HG03354 (cell line): Measurements from ENCODE around the gene RBMS3.

ENCODE experiments used
- ATAC-seq: cut with Tn5 transposase; IDR thresholded peaks from one replicate; pipeline ENCODE4 v1.9.1; 2021; ENCODE audit warnings: mild to moderate bottlenecking; ENCODE audit not compliant: unreplicated experiment, poor library complexity, severe bottlenecking

The RBMS3 gene

DNA sequence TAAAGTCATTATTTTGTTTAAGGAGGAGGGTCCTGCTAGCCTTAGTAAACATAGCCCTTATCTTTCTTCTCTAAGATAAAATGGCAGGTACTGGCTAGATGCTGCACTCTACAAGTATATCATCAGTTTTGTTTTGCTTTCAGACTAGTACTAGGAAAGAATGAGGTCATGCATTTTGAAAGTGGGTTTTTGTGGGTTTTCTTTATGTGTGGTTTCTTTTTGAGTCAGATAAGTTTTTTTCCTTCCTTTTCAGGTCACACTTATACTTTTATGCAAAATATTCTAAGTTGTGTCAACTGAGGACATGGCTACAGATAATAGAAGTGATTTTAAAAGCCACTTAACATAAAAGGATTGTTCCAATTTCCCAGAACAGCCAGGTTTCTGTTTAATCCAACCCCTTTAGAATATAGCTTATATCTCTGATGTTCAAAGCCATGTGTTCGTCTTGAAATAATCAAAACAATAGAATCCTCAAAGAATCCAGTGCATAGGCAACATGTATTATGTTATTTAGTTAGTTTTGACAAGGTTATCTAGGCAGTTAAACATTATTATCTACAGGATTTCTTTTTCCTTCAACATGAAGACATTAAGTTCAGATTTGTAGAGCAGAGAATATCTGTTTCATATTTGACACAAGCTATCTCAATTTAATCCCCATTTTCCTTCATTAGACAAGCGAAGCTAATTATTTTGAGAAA is 406.2 kb downstream of the RBMS3 start:
- ATAC-seq = peak; percentile 97

DNA sequence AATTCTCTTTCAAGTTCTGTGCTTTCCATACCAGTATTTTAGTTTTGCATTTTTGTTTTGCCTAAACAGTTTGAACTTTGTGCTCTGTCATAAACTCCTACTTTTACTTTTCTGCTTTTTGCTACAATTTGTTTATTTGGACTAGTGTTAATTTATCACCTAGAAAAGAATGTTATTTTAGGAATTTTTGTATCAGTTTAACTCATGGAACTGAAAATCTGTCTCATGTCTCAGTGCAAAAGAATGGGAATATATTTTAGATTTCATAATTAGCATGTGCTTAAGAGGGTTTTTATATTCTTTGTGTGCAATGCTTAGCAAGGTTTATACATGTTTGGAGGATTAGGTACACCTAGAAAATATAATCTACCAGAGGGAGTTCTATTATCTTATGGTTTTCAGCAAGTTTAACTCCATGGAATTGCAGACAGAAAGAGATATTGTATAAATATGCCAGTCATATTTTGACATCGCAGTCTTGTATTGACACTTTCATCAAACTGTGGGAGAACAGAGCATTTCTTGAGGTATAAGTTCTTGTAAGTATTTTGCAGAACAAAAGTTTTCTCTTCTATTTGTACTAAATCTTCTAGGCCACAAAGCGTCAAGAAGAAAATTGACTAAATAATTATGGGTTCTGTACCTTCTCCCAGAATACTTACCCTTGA is 409.9 kb downstream of the RBMS3 start:
- no peak for ATAC-seq

DNA sequence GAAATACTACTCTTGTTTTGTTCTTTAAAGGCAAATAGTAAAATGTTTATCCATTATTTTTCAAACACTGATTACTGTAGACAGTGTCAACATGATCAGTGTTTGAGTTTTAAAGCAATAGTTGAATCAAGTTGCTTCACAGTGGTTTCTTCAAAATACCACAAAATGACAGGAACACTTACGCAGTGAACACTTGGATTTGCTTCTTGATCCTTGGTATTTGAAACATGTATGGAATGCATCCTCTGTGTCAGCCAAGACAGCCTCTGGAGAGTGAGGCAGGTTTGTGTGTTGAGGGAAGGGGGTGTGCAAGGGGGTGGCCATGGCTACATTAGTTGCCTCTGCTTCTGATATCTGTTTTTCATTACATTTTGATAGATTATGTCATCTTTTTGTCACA is 413.0 kb downstream of the RBMS3 start:
- ATAC-seq = no peak

DNA sequence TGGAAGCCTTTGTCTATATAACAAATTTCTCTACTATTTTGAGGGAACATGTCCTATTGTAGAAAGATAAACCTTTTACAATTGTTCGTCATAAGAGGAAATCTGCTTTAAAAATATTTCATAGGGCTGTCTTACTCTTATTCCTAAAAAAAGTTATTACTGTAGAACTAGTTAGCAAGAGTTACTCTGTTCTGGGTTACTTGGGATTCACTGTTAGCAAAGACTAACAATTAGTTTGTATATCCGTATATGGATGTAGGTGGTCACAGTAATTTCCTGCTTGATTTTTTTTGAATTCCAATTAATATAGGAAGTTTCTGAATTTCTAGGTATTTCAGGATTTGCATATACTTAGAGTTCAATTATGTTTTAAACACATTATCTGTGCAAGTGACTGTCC is 413.5 kb downstream of the RBMS3 start:
- ATAC-seq = no peak

- ATAC-seq = no peak
These were observed 413.9 kb downstream of the RBMS3 start for GRCh38 chr3:29694783-29695182.

- no peak for ATAC-seq
These were observed 414.3 kb downstream of the RBMS3 start for GRCh38 chr3:29695201-29695600.

DNA sequence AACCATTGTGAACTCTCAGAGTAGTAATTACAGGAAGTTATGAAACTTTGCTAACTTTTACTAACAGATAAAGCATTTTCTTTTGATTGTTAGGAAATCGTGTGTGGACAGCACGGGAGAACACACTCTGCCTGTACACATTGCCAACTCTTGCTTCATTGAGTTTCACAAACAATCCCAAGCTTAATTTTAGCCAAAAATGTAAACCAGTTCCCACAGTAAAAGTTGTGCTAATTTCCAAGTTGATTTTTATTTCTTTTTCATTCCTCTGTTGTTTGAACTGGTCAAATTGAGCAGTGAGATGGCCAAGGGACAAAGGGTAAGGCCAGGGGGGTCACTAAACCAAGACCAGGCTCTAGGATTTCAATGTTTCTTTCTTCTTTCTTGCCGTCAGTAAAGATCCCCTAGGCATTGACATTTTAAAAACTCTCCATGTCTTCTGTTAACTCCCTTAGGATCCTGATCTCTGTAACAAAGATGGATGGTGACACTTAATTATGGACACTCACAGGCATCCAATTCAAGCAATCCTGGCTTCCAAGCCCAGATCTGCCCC is 414.9 kb downstream of the RBMS3 start:
- no peak for ATAC-seq

DNA sequence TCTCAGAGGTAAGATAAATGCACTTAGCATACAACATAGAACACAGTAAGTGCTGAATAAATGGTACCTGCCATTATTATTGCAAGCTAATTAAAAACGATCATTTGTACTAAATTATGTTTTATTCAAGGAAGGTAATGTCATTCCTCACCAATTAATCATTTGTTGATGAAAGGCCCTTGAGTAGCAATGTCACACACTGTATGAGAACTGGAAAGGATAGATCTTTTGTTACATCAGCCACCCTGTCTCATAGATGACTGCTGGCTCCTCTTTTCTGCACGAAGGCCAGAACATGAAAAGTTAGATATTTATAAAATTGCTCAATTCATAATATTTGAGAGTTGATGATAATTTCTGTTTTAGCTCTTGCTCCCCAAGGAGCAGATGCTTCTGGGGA is 415.4 kb downstream of the RBMS3 start:
- ATAC-seq = no peak

DNA sequence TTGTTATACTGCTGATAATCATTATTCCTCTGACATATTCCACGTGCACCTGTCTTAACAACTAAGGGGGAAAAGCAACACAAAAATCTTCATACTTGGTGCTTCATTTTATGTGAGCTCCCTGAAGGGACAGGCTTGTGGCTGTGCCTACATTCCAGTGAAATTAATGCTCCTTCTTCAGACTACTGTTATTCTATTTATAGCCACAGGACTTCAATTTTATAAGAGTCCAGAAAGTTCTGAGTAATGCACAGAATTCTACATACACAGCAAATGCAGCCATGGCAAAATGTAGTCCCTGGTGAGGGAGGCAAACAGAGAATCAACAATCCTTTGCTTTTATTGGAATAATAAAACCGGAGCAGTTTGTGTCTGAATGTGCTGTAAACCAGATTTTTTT is 417.1 kb downstream of the RBMS3 start:
- no peak for ATAC-seq

GRCh38 chr3:29700256-29700655 is 419.4 kb downstream of the RBMS3 start:
- ATAC-seq = no peak

DNA sequence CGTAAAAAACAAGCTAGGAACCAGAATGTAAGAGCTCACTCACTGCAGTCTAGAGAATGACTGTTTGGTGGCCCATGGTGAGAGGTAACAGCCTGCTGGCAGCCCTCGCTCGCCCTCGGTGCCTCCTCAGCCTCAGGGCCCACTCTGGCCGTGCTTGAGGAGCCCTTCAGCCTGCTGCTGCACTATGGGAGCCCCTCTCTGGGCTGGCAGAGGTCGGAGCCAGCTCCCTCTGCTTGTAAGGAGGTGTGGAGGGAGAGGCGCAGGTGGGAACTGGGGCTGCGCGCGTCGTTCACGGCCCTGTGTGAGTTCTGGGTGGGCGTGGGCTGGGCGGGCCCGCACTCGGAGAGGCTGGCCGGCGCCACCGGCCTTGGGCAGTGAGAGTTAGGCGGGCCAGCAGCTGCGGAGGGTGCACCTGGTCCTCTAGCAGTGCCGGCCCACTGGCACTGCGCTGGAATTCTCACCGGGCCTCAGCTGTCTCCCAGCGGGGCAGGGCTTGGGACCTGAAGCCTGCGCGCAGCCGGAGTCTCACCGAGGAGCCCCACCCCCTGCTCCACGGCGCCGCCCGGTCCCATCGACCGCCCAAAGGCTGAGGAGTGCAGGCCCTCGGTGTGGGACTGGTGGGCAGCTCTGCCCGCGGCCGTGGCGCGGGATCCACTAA is 420.6 kb downstream of the RBMS3 start:
- ATAC-seq = no peak

DNA sequence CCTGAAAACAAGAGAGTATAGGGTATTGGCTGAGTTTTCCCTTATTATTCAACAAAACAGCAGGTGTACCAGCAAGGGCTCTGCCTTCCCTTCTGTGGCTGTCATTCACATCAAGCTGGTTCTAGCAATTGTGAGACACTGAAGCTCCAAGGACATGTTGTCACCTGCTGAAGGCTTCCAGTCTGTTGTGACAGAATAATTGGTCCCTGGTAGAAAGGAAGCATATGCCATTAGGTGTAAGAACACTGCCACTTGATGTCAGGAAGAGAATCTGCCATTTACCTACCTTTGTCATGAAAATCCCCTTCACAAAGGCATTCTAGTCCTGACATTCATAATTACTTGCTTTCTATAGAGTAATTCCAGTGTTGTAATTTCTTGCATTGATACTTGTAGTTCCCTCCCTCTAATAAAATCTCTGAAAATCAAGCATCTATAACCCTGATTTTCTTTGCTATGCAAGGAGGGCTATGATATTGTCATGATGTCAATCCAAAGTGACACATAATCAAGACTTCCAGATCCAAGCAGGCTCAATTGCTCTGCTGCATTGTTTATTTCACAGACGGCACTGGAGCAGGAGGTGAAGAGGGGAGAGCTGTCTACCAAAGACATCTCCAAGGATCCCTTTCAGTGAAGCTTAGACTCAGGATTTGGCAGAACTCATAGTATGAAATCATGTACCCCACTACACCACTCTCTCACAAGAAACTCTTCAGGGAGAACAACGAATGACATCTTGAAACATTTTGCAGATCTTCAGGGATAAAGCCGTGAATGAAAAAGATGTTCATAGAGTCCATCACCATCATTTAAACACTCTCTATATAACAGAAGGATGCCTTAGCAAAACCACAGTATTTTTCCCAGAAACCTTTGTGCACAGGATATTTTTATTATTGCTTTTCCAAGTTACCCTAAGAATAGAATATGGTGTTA is 425.3 kb downstream of the RBMS3 start:
- ATAC-seq = no peak

DNA sequence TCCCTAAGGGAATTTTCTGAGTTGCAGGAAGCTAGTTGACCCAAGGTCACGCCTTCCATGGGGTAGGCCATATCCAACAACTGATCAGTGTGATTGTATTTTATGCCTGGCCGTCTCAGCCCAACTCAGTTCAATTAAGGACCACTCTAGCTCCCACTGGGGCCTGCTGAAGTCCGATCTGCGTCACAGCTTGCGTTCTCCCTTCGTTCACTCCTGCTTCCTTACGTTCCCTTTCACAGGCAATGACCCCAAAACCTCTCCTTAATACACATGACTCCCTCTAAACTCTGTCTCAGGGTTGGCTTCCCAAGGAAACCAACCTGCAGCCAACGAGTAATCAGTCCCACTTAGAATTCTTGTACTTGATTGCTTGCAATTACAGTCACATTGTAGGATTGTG is 428.0 kb downstream of the RBMS3 start:
- ATAC-seq = no peak

DNA sequence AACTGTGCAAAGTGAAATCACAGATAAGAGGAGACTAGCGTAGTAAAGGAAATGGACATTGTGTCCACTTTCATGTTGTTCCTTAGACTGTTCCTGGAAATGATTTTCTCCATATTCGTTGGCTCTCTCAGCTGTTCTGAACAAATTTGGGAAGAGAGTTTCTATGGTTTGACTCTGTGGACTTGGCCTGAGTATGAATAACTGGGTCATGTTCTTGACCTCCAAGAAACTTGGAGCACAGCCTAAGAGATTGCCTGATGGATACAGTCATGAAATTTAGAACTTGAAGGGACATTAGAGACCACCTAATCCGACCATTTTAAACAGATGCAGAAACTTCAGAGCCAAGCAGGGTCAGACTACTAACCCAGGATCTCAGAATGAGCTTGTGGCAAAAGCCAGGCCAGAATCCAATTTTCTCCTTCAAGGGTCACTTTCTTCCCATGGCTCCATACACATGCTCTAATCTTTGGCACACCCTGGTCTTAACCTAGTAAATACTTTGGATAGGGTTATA is 430.4 kb downstream of the RBMS3 start:
- ATAC-seq = no peak

GRCh38 chr3:29716213-29716612 is 435.3 kb downstream of the RBMS3 start:
- ATAC-seq = no peak

DNA sequence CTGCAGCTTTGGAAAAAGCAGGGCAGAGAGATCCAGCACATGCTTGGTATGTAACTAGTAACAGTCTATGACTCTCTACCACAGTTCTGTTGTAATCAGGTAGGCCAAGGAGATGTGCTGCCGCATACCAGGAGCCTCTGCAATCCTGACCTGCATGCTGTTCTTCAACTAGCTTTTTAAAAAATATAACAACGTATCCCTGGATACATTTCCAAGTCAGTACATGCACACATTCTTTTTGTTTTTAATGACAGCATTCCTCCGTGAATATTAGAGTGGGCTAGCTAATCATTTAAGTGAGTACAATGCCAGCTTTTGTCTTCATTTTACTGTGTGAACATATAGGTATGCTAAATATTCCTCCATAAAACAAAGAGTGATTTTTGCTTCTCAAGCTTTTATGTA is 437.8 kb downstream of the RBMS3 start:
- no peak for ATAC-seq

- no peak for ATAC-seq
These were observed 439.8 kb downstream of the RBMS3 start for GRCh38 chr3:29720665-29721064.

DNA sequence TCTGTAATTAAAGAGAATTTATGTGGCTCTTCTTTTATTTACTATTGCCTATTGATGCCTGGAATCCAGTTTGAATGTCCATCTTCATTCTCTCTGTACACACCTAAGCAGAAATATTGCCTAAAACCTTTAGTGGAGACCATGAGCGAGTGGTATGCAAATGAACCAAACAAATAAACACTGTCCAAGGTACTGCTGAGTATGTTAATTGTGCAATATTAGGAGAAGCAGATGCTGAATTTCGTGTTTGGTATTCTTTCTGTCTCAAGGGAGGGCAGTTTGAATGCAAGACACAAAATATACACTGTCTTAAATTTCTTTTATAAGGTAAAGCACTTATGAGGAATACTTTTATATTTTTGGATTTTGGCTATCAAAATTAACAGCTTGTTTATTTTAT is 440.9 kb downstream of the RBMS3 start:
- ATAC-seq = no peak

DNA sequence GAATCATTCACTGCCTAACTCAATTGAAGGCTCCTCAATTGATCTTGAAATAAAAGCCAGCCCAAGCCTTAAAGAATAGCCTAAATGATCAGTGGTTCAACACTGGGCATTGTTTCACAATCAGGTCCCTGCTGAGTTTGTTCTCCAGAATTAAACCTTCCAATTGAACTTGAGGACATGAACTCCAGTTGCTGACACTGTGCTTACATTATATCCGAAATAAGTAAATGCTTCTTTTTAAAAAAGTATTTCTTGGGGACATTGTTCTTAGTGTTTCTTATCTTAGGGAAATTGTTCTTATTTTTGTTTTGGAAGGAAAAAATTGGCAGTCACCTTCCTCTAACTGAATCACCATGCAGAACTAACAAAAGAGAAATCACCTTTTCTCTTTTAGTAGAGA is 450.2 kb downstream of the RBMS3 start:
- ATAC-seq = no peak

- ATAC-seq = no peak
These were observed 460.4 kb downstream of the RBMS3 start for GRCh38 chr3:29741231-29741630.
